ENCODE data around the gene OXER1.

Gene OXER1, protein sequence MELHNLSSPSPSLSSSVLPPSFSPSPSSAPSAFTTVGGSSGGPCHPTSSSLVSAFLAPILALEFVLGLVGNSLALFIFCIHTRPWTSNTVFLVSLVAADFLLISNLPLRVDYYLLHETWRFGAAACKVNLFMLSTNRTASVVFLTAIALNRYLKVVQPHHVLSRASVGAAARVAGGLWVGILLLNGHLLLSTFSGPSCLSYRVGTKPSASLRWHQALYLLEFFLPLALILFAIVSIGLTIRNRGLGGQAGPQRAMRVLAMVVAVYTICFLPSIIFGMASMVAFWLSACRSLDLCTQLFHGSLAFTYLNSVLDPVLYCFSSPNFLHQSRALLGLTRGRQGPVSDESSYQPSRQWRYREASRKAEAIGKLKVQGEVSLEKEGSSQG

DNA sequence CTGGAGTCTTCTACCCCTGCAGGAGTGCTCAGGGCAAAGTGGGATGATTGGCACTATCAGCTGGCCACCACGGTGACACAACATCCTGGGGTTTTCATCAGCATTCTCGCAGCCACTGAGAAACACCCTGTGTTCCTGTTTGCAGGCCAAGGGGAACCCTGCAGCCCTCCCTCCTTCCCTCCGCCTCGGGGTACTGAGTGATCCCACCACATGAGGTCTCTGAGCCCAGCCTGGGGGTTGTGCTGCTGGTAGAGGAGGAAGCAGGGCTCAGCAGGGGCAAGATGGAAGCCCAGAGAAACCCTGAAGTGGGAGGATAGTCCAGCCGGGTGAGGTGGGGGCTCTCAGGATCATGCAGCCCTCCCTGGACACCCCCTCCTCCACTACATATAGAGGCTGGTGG, at the start of gene OXER1:
TSS of gene OXER1 (minus strand) at position 40 of the 400 bp plus-strand sequence. CDS start 73 bp downstream, outside the sequence.
- DNase-seq (ENCODE audit: low spot score): no peak

GRCh38 chr2:42812899-42813479, 49.1 kb upstream of the OXER1 start:
- no peak for DNase-seq (ENCODE audit: low spot score)

DNA sequence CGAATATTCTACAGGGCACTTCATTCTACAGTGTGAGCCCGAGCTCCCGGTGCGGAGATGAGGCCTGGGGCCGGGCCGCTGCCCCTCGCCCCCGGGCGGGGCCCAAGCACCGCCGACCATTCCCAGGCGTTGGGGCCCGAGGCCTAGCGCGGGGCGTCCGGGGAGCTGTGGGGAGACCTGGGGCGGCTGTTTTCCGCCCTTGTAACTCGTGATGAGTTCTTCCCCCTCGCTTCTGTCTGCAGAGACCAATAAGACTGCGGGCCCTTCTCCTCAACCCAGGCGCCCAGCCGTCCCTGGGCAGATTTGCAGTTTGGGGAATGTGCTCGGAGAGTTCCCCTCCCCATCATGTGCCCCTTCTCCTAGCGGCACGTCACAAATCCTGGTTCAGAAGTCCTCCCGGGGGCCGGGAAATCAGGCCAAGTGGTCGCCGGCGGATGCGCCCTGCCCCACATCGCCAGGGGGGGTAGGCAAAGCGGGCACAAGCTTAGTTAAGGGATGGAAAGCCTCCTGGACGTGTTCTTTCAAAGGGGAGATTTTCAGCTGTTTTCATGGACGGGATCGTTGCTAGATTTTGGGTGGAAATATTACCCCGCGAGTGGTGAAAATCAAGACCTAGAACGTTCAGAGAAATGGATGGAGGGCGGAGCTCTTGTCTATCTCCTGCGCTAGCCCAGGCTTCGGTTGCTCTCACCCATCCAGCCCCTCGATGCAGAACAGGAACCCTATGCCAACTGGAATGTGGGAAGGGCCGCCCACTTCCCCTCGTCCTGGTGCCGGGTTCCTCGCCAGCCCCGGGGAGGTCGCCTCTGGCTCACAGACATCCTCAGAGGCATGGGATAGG, 47.3 kb upstream of the OXER1 start:
- peak; percentile 68 for DNase-seq (ENCODE audit: low spot score)

DNA sequence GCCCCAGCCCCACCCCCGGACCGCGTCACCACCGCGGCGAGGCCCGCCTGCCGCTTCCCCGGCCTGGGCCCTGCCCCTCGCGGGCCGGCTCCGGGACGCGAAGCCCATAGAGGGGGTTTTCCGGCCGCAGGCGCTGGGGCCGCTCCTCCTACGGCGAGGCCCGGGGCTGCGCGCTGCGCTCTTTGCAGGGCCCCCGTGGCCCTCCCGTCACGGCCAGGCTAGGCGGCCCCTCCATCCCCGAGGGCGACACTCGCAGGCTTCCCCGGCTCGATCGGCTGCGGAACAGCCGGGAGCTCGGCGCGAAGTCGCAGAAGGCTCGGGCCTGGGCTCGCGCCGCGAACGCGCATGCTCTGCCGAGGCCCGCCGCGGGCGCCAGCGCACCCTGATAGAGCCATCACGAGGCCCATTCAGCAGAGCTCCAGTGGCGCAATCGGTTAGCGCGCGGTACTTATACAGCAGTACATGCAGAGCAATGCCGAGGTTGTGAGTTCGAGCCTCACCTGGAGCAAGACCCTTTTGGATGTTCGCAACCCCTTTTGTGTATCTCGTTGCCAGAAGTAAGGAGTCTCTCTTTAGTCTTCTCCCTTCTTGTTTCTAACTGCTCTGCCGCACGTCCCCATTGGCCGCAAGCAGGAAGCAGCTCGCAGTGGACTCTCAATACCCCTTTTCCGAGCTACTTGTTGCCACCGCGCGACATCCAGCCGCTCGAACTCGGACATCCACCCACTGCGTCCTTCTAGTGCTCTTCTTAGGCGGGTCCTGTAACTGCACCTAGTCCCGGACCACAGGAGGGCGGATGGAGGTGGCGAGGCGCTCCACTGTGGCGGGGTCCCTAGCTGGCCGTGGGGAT, 46.4 kb upstream of the OXER1 start:
- DNase-seq (ENCODE audit: low spot score): peak; percentile 96

DNA sequence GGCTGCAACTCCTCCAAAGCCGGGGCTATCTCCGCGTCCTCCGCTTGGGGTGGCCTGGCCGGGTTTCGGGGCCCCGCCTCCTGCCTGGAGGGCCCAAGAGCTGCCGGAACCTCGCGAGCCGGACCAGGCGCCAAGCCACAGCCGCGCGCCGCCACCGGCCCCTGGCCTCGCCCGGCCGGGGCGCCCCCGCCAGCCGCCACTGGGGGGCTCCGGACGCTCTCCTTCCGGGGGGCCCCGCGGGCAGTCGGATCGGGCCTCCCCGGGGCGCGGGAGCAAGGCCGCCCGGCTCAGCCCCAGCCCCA, 45.8 kb upstream of the OXER1 start:
- peak; percentile 89 for DNase-seq (ENCODE audit: low spot score)

GRCh38 chr2:42809131-42809818, 45.3 kb upstream of the OXER1 start:
- DNase-seq (ENCODE audit: low spot score): no peak

DNA sequence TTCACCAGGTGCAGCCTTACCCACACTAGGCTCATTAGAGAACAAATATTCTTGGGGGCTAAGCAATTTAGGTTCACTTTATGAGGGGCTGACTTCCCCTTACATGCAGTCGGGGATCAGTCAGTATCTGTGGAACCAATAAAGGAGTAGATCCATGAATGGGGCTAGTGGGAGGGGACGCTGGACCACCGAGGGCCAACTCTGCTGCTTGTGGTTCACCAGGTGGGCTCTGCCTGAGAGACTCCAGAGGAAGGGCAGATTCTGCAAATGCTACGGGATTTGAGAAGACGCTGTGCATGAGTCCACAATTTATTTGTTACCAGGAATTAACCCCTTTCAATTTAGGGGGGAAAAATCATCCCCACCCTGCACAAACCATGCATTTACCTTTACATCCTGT, 44.4 kb upstream of the OXER1 start:
- DNase-seq (ENCODE audit: low spot score): no peak

DNA sequence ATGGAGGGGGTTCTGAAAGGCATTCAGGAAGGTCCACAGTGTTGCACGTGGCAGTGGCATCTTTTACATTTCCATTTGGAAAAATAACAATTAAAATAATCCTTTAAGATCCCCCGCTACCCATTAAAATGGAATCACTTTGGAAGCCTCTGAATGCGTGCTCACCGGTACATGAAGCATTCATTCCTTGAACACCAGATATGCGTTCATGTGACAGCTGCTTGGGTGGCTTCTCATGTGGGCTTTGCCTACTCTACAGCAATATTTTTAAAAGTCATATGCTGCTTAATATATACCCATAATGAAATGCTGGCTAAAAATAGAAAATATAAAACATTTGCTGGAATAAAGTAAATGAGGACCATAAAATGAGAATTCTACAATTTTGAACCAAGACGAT, 42.9 kb upstream of the OXER1 start:
- DNase-seq (ENCODE audit: low spot score): no peak

DNA sequence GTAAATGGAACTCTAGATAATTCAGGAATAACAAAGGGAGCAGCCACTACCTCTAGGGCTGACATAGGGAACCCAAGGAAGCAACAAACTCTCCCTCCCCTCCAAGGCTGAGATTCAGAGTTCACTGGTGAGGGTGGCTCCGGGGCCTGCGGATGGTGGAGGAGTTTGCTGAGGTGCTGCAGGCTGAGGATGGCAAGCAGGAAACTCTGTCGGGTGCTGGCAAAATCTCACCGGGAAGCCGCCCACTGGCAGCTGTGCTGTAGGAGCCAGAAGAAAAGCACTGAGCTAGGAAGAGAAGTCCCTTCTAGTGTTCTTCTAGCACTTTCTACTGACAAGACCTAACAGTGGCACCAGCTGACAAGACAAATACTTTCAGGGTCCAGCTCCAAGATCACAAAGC, 41.0 kb upstream of the OXER1 start:
- no peak for DNase-seq (ENCODE audit: low spot score)

- no peak for DNase-seq (ENCODE audit: low spot score)
Observed at GRCh38 chr2:42804338-42804737, 40.4 kb upstream of the OXER1 start.

DNA sequence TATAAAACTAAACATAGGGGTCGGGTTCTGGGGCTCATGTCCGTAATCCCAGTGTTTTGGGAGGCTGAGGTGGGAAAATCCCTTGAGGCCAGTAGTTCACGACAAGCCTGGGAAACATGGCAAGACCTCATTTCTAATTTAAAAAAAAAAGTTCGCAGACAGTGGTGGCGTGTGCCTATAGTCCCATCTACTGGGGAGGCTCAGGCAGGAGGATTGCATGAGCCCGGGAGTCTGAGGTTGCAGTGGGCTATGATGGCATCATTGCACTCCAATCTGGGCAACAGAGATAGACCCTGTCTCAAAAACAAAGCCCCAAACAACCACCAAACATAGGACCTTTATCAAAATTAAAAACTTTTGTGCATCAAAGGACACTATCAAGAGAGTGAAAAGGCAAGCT, 38.2 kb upstream of the OXER1 start:
- no peak for DNase-seq (ENCODE audit: low spot score)

DNA sequence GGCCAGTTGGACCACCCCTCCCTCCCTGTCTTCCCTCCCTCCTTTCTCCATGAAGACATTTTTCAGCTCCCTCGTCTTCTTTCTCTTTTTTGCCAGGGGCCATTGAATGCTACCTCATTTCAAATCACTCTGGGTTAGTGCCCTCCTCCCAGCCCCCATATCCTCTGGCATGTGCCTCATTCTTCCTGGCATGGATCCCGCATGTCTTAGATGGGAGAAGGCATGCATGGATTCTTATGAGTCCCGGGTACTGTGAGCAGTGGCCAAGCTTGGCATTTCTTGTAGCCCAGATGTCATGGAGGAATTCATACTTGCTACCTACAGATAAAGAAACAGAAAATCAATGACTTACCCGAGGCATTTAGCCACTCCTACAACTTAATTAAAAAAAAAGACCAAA, 37.4 kb upstream of the OXER1 start:
- DNase-seq (ENCODE audit: low spot score): no peak

DNA sequence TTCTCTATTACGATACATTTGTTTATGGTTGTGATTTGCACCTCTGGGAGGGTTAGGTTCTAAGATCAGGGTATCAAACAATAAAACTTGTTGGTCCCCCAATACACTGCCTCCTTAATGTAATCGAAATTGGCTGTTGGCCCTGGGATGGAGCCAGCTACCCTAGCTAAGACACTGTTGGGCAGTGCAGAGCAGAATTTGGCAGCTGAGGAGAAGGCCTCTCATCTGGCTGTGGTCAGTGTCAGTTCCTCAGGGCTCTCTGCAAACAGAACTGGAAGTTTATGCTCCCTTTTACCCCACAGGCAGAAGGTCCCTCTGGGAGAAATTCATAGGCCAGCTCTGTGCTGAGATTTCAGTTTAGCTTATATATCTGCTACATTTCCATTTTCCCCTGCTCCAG, 37.0 kb upstream of the OXER1 start:
- no peak for DNase-seq (ENCODE audit: low spot score)

GRCh38 chr2:42800461-42800962, 36.6 kb upstream of the OXER1 start:
- DNase-seq (ENCODE audit: low spot score): no peak

DNA sequence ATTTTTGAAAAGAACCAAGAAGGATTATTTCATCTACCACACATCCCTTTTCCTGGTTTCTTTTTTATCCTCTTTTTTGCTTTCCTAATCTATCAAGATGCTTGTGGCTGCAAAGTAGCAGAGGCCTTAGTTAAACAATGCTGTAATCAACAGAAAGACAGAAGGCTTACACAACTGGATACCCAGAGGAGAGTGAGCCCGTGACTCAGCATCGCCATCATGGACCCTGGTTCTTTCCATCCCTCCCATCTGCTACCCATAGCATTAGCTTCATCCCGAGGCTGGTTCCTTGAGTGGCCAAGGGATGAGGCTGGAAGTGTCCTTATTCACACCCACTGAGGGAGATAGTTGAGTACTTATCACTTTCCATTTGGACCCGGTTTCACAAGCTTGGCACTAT, 35.9 kb upstream of the OXER1 start:
- DNase-seq (ENCODE audit: low spot score): no peak

DNA sequence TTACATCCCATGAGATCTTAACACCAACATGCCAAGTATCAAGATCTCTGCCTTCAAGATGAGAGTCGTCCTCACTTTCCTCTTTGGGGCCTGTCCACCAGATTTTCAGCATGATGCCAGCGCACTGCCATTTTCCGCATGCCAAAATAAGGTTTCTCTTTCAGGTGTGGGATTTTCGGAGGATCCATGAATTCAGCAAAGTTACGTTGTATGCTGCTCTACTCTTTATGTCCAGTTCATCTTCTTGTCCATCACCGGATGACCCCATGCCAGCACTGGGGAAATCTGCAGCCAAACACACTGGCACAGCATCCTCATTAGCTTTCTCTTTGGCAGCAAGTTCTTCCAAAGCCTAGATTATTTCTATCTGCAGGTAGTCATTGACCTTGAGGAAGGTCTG, 33.3 kb upstream of the OXER1 start:
- no peak for DNase-seq (ENCODE audit: low spot score)

GRCh38 chr2:42796427-42797248, 32.7 kb upstream of the OXER1 start:
- DNase-seq (ENCODE audit: low spot score): no peak

DNA sequence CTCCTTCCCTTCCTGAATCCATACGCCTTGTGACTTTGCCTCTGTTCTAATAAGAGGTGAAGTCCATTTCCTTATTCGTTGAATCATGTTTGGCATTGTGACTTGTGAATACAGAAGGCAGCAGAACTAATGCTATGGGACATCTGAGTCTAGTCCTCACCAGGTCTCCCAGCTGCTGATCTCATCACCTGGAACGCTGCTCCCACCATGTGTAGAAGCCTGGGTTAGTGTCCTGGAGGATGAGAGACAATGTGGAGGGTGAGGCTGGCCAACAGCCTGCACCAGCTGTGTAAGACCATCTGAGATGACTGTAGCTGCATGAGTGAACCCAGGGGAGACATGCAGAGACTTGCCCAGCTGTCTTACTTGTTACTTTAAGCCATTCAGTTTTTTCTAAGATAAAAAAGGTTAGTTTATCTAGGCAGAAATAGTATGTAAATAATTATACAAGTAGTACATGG, 31.9 kb upstream of the OXER1 start:
- DNase-seq (ENCODE audit: low spot score): no peak

DNA sequence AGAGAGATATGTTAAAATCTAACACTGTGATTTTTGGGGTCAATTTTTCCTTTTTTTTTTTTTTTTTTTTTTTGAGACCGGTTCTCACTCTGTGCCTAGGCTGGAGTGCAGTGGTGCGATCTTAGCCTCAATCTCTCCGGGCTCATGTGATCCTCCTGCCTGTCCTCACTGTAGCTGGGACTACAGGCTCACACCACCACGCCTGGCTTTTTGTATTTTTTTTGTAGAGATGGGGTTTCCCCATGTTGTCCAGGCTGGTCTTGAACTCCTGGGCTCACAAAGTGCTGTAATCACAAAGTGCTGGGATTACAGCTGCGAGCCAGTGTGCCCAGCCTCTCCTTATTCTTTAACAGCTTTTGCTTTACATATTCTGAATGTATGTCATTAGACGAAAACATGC, 31.3 kb upstream of the OXER1 start:
- DNase-seq (ENCODE audit: low spot score): no peak

DNA sequence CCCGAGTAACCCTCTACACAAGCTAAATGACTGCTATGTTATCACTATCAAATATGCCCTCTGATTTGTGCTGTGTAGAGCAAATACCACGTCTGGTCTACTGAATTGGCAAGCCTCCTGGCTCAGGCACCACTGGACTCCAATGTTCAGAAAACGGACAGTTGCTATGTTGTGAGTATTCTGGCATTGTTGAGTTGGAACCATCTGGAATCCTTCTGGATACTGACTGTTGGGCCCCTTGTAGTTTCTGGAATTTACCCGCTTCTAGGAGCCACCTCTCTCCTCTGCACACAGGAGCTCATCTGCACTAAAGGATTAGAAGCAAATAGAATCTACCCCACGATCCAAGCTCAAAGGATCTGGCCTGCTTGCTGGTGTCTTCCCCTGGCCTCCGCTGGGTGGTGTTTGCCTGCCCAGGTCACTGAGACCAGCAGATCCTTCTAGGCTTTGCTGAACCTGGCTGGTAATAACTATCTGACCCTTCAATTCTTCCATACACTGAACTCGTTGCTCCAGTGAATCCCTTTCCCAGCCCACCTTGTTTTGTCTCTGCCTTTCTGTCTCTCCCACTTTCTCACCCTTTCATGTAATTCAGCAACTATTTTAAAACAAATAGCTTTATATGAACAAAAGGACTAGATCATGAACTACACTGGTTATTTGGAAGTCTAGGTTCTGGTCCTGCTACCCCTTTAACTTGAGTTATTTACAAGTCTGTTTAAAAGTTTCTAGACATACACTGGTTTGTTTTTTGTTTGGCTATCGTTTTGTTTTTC, 30.5 kb upstream of the OXER1 start:
- DNase-seq (ENCODE audit: low spot score): no peak
